Stimulated activated CD4-positive, alpha-beta T cell treated with anti-CD3 and anti-CD28 coated beads, TNF-alpha, amount 100 ng/mL, for 48 hours (primary cell): ENCODE measurements around the gene MAST4.

Experiments used
- DNase-seq, 3 donors: peaks; one replicate each; pipeline ENCODE4 v3.0.0-alpha.2; 2020; ENCODE audit warnings: low read depth in 3 of 3

Gene MAST4

GRCh38 chr5:67187006-67187715 lies 591.0 kb downstream of the MAST4 start:
- DNase-seq, result no peak

DNA sequence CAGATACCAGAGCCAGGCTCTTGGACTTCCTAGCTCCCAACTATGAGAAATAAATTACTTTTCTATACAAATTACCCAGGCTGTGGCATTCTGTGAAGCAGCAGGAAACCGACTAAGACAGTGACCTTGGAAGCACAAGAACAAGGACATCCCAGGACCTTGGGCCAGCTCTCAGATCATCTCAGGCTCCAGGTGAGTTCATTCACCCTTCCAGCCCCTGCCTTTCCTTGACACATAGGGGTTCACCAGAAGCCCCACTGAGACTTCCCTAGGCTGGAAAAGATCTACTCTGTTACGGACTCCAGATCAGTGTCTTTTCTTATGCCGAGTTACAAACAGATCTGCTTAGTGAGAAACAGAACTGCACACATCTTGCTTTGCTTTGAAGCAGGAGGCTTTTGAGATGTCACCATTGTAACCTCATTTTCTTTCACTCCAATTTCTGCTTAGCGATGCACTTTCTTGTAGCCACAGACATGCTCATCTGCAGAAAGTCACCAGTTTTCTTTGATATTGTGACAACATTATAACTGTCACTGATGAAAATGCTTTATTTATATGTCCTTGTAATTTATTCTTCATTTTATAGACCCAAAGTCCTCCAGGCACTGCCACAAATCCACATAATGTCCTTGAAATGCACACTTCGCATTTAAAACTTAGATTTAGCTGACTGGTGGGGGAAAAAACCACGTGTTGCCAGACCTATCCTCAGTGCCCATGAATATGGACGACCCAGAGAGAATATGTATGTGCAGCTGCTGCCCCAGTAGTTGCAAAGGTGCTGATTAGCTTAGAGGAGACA lies 592.3 kb downstream of the MAST4 start:
- no peak for DNase-seq

DNA sequence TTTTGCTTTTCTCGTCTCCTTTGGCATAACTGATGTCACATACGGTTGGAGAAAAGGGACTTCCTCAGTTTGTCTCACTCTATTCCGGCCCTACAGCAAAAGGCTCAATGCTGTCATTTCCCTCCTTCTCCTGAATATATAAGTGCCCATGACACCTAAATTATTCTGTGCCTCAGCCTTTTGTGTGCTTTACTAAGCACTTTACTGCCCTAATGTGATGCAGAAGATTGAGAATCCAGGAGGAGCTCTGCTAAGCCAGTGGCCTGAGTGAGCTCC lies 592.8 kb downstream of the MAST4 start:
- DNase-seq, result no peak

GRCh38 chr5:67189931-67190330 lies 593.7 kb downstream of the MAST4 start:
- DNase-seq, result no peak

DNA sequence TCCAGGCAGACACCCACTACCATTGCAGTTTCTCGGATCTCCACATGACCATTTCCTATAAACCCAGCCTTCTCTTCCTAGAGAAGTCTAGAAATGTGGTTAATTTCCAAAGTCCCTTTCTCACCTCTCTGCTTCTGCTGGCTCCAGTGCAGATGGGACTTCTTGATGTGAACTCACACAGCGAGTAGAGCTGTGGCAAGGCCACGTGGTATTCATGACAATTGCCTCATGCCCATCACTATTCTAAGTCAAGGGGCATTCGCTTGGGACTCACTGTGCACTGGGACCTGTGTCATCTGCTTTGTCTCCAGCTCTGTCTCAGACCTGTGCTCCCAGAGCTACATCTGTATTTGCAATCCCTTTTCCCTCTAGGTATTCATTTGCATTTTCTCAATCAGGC lies 594.2 kb downstream of the MAST4 start:
- DNase-seq, result no peak

GRCh38 chr5:67190861-67191260 lies 594.7 kb downstream of the MAST4 start:
- DNase-seq, result no peak

GRCh38 chr5:67192719-67193438 lies 596.7 kb downstream of the MAST4 start:
- DNase-seq, result no peak

- DNase-seq, result no peak
Measured at GRCh38 chr5:67193439-67193807, 597.2 kb downstream of the MAST4 start.

DNA sequence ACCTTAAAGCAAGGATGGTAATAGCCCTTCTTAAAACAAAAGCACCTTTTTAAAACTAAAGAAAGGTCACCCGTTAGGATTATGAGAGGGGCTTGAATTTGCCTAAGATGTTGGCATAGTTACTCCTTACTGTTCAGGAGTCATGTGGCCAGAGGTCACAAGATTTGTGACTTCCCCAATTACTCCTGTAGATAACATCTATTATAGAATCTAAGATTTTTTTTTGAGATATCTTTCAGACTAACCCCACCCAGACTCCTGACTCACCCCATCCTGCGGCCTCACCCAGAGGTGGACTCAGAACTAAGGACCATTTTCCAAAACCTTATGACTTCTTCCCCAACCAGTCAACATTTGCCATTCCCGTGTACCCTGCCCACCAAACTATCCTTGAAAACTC lies 598.0 kb downstream of the MAST4 start:
- no peak for DNase-seq

DNA sequence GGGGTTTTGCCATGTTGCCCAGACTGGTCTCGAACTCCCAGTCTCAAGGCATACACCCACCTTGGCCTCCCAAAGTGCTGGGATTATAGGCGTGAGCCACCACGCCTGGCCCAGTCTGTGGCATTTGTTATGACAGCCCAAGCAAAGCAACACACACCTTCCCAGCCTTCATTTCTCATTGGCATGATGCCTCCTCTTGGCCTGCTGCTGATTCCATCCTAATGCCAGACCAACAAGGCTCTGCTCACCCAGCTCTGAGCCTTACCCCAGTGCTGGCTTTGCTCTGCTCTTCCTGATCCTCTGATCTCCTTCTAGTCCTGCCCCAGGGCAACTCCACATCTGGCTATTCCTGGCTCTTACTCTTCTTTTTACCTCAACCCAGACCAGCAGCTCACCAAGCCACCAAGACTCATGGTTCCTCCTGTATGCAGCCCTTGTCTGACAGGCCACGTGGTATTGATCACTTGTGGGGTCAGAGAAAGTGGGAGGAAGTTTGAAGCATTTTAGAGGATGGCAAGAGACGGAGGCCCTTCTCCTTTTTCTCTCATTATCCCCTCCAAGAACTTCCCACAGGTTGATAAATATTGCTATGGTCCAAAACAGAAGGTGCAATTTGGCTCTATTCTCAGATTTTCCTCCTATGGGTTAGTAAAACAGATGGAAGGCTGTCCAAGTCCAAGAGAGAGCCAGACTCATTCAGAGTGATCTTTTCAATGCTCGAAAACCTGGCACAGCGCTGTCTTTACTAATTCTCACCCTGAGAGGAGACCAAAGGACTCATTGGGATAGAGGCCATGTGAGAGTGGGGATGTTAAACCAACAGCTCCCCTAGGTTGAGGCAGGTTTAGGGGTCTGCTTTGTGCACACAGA lies 599.4 kb downstream of the MAST4 start:
- no peak for DNase-seq

- DNase-seq, result no peak
Measured at GRCh38 chr5:67196537-67197059, 600.4 kb downstream of the MAST4 start, which contains the start of gene CD180. CD180 (minus strand) TSS chr5:67196799; CDS start chr5:67196641, 158 bp downstream.

GRCh38 chr5:67197536-67197935 lies 601.3 kb downstream of the MAST4 start:
- no peak for DNase-seq

- no peak for DNase-seq
Measured at GRCh38 chr5:67198917-67199316, 602.7 kb downstream of the MAST4 start.

DNA sequence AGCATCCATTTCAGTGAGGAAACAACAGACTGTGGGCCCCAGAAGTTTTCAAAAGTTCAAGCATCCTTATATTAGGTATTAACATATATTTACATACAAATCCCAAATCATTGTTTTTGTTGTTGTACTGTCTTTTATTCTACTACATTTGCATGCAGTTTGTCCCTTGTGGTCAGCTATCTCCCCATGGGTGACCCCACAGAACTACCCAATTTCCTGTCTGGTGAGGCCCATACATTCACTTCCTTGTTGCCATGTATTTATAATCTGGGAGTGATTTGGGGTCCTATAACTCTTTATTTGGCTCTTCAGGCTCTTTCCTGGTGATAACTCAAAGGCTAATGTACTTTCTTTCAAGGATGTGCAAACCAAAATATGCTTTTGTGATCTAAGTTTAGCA lies 603.7 kb downstream of the MAST4 start:
- DNase-seq, result no peak

GRCh38 chr5:67200809-67201562 lies 604.8 kb downstream of the MAST4 start:
- no peak for DNase-seq

GRCh38 chr5:67201897-67202549 lies 605.8 kb downstream of the MAST4 start:
- no peak for DNase-seq

DNA sequence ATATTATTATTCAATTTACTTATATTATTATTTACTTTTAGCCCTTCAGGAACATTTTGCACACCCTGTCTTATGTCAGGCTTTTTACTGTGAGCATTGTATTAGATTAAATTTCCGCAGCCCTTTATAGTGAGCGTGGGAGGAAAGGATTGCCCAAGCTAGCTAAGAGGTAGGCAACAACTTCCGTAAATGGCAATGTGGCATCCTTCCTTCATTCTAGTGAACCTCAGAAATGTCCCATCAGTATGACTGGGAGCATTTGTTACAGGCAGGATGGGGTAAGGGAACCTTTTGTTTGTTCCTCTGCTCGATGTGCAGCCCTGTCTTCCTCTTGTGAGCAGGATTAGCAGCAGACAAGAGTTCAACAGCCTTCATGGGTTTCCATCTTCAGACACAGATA lies 606.6 kb downstream of the MAST4 start:
- DNase-seq, result no peak

DNA sequence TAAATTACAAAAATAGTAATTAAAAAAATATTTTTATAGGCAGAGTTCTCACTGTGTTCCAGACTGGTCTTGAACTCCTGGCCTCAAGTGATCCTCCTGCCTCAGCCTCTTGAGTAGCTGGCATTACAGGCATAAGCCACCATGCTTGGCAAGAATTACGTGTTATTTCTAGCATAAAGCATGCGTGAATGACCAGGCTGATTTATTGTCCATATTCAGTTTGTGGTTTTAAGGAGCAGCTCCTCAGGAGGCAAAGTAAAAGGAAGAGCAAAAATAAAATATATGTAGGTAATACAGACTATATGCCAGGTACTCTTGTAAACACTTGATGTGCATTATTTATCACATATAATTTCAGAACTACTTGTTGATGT lies 607.5 kb downstream of the MAST4 start:
- DNase-seq, result no peak

- DNase-seq, result no peak
Measured at GRCh38 chr5:67204821-67205220, 608.6 kb downstream of the MAST4 start.

DNA sequence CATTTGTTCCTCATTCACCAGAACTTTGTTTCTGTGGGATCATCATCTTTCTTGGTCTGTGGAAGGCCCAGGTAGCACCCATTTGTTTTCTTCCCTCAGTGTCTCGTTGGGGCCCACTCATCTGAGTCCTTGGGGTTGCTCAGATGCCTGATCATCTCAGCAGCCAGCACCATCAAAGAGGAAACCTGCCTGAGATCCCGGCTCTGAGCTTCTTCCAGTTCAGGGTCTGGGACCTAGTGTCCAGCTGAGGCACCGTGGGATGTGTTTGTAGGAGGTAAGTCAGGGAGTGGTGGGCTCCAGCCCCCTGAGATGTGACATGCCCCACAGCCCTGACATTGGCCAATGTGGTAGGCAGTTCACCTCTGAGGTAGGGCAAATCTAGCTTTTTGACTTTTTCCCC lies 609.8 kb downstream of the MAST4 start:
- DNase-seq, result no peak
